HTERT RPE-1 (cell line): ENCODE measurements around the gene CST3.
"Not testable (repeated sequence)": the region's sequence is repeated elsewhere in the genome, so short reads cannot be mapped to it uniquely, and the experiment has no call there.

ENCODE experiments used
- in situ Hi-C: fragments of 300-500 bp; cut with MboI; formaldehyde crosslinking; loops from 4 replicates; pipeline ENCODE4 v1.14.3; 2020; ENCODE audit warnings: low sequenced_read_pairs

Gene CST3

DNA sequence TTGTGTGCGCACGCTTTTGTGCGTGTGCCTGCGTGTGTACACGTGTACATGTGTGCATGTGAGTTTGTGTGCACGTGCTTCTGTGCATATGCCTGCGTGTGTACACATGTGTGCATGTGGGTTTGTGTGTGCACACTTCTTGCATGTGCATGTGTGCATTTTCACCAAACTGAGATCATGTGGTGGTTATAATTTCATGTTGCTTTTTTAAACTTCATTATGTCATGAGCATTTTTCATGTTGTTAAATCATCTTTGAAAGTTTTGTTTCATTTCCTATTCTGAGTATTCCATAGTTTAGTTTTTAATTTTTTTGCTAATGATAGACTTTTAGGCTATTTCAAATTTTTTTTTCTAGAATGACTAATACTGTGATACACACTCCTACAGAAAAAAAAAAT lies 6.4 kb upstream of the CST3 start:
- in situ Hi-C loops = no loop called here

DNA sequence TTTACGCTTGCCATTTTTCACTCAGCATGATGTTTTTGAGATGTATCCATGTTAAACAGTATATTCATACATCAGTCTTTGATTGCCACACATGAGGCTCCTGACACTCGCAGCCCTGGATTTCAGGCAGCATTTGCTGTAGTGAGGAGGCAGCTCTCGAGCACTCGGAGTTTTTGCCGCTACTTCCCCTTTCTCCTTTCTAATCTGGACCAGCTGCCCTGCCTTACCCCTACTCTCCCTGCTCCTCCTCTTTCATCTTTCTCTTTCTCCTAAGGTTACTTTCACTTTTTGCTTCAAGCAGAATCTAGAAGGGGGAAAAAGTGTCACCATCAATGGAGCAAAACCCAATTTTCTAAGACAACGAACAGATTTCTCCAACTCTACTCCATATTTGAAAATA lies 5.9 kb upstream of the CST3 start:
- in situ Hi-C loops = no loop called here

DNA sequence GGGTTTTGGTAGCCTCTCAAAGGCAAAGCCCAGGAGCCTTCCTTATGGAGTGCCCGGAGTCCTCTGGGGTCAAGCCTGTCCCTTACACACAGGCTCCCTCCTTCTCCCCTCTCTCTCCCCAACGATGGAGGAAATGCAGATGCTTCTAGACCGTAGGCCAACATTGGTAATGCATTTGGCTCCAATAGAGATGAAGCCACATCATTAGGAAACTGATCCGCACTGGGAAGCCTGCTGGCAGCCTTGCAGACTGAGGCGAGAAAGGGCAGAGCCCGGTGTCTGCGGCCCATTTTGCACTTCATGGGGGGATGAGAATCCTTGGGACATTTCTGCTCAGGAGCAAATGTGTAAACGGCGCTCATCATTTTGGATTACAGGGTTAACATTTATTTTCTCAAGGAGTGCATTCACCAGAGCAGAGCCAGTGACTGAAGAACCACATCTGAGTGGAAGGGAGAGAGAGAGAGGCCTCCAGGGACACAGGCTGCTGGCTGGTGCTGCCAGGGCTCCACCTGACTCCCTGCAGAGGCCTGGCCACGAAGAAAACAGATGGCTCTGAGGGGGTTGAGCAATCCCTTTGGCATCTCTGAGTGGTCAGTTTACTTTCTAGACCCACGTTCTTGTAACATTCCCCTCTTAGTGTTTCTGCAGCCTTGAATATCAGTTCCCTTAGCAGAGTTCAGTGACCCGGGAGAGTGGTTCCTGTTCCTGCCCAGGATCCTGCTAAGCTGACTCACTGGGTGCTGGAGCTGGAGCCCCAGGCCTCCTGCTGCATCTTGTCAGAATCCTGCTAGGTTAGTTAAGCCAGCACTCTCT lies 4.4 kb upstream of the CST3 start:
- in situ Hi-C loops = no loop called here

DNA sequence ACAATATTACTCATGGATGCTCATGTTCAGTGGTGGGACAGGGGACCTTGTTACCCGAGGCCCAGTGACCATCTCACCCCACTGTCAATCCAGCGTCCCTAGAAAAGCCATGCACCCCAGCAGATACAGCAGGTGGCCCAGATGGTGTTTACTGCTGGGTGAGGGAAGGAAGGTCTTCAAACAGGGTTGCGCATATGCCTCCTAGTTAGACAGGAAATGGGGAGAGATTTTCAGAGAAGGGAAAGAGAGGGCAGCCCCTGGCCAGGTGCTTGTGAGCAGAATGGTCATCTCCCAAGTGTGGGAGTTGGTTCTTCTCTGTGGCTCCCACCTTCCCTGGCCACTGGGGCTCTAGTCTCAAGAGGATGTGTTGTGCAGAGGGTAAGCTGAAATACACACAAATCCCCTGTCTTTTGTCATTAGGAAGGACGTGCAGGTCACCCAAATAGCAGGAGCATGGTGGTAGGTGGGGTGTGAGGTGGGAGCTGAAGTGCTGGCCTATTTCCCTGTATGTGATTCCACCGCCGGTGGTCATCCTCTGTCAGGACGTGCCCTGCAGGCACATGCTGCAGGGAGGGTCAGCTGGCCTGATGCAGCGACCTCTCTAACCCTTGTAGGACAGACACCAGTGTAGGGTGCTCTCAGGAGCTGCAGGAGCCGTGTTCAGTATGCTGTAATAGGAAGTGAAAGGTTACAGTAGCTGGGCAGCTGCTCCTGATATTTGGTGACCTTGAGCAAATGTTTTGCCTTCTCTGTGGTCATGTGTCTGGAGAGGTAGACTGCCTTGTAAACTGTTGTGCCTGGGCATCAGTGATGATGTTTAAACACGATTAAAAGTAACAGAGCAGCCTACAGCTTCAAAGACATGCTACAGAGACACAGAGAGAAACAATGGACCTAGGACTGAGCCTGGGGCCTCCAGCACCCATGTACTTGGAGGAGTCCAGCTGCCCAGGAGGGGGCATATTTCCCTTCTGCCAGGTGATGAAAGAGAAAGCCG lies 3.2 kb upstream of the CST3 start:
- in situ Hi-C loops = no loop called here

DNA sequence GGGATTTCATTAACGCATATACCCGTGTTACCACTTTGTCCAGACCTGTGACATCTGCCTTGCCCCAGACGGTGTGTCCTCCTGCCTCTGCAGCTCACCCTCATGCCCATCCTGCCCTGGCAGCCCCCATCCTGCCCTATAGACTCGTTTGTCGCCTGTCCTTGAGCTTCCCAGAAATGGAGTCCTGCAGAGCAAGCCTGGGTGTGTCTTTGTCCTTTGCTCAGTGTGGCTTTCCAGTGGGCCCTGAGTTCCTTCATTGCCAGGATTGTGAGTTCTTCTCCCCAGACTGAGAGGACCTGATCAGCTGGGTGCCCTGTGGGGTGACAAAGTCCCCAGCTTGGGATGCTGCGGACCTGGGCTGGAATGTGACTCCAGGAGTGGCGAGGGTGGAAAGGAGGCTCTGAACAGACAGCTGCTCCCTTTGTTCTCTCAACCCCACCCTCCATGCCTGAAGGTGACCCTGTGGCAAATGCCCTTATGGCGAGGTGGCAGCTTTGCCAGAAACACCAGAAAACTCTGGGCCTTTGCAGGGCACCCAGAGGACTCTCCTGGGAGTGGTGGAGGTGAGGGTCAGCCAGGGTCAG lies 2.4 kb upstream of the CST3 start:
- in situ Hi-C loops = no loop called here

DNA sequence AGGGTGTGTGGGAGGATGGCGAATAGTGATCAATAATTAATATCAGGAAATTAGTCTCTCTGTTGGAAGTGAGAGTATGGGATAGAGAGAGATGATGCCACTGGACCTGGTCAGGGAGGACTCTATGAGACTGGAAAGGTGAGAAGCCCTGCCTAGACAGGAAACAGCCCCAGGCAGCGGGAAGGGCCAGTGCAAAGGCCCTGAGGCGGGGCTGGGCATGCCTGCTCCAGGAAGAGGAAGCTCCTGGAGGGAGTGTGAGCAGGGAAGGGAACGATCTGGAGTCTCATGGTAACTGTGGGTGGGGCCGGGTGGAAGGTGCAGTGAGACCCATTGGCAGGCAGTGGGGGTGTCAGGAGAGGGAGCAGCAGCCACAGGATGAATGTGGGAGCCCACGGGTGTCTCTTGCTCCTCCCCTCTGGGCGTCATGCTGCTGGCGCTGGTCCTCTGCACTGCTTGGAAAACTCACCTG lies 1.8 kb upstream of the CST3 start:
- in situ Hi-C loops = no loop called here

DNA sequence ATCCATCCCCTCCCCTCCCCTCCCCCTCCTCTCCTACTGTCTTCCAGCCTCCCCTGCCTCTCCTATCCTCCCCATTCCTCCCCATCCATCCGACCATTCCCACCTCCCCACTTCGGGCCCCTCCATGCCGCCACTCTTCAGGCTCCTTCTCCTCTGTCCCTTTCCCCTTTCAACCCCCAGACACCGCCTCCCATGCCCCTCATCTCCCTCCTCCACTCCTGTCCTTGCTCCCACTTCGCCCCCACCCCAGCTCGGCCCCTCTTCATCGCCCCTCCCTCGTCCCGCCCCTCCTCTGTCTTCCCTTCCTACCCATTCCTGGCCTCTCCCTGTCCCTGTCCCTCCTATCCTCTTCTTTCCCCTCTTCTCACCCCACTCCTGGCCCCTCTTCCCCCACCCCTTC lies 554 bp upstream of the CST3 start:
- in situ Hi-C loops = no loop called here

DNA sequence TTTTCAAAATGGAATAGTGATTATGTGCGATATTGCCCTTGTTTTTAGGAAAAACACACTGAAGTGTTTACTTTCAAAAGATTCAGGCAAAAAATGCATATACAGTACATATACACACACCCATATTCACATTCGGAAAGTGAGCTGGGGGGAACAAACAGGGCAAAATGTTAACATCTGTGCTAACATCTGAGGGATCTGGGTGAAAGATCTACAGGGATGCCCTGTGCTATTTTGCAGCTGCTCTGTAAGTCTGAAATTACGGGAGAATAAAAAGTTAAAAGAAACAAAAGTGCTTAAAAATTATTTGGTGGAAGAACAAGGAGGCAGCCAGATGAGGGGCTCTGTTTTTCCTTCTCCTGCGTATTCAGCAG lies 860 bp downstream of the CST3 start:
- in situ Hi-C loops = no loop called here

DNA sequence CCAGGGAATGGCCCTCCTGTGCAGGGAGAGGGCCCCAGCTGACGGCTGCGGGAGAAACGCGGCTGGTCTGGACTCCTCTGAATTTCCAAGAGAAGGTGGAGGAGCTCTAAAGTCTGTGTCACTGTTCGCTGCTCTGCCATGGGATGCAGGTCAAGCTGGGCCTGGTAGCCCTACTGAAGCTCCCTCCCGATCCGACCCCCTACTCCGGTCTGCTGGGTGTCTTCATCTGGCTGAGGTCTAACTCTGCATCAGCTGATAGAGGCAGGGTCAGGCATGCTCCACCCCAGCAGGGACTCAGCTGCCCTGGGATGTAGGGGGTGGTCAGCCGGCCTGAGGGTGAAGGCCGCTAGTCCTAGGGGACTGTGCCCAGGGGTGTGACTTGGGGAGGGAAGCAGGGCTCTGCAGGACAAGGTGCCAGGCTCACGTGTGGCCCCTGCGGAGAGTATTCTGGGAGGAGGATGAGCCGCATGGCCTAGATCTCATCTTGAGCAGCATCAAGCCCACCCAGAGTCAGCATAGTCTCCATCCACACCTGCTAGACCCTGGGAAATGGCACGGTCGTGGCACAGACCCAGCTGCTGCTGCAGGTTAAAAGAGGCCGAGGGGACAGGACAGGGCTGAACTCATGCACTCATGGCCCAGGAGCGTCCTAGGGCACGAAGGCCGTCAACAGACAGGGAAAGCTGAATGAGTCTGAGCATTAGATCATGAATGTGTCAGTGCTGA lies 1.4 kb downstream of the CST3 start:
- in situ Hi-C loops = no loop called here

DNA sequence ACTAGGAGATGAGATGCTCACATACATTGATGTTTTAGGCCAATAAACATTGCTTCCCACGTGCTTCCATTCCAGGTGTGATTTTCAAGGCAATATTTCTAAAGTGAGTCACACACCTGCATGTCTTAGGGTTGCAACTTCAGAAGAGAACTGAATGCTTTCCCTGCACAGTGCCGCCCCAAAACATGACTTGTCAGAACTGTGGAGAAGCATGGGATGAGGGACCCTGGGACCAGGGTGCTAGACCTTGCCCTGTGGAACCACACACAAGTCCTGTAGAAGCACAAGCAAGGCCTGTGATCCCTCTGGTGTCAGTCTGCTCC lies 2.0 kb downstream of the CST3 start:
- in situ Hi-C loops = not testable (repeated sequence)

DNA sequence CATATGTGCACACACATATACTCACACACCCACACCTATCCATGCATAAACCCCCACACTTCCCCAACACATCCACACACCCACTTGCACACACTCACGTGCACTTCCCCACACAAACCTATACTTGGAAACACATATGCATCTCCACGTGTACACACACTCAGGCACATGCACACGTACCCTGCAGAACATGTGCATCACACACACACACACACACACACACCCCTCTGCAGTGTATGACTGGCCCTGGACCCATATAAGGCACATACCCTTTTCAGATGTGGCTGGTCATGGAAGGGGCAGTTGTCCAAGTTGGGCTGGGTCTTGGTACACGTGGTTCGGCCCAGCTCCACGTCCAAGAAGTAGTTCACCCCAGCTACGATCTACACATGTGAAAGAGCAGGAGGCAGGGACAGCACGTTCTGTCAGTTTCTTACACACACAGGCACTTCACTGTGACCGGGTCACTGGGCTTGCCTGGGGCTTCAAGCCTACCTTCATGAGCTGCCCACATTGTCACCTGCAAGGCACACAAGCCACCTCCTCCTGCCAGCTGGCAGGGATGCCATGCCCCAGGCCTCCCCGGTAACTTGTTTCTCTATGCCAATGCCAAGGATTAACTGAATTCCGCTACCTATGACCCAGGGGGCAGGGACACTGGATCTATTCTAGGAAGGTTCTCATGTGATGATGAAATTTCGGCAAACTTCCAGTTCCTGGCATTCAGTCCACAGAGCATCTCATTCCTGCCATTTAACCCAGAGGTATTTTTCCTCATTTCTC lies 2.6 kb downstream of the CST3 start:
- in situ Hi-C loops = no loop called here

DNA sequence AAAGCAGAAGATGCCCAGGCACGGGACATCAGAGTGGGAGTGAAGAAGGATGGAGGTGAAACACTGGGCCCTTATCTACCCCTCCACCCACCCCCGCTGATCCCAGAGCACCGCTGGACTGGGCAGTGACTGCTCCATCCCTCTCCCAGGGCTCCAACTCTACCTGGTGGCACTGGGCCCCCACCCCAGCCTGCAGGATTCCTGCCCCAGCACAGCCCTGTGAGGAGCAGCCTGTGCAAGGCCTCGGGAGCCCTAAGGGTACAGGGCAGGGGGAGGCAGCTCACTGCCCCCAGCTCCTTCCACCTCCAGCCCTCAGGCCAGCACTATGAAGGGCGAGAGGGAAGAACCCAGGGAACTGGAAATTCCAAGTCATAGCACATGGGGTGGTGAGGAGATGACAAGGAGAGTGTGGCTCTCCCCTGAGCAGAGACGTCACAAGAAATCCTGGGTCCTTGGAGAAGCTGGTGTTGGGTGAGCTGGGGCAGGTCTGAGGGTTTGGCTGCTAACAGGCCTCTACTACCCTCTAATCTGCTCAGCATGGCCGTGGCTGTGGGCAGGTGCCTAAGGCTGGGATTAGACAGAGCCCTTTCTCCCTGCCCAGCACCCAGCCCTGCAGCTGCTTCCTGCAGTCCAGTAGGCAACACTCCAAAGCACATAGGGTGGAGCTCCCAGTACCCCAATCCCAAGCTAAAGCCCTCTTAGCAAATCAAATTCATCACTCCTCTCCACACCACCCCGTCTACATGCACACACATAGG lies 3.5 kb downstream of the CST3 start:
- in situ Hi-C loops = no loop called here

DNA sequence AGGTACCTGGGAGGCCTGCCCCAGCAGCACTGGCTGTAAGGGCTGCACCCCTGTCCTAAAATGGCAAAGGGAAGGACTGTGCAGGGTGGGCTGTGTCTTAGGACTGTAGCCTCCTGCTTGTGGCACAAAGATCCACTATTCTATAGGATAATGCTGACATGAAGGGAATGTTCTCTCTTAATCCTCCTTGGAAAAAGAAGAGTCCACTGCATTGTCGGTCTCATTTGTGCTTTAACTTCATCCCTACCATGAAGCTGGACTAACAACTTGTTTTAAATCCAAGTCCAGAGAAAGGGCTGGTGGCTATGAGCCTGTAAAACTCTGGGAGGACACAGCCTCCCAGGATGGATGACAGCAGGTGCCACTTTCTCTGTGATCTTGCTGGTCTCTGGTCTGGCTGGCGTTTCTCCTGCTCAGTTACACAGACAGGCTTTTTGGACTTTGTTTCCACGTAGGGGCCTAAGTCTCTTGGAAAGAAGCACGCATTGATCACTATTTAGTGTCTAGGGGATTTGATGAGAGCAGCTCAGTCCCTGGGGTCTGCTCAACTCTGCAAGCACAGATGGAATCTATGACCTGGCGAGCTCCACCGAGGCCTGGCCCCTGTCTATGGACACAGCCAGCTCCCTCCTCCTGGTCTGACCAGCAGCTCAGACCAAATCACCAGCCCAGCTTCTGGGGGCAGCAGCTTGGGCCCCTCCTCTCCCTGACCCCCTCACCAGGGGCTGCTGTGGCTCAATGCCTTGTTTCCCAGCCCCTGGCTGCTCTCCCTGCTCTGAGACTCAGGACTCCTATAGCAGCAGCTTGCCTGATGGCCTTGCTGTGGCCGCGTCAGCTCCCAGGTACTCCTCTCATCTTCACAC lies 4.8 kb downstream of the CST3 start:
- in situ Hi-C loops = no loop called here

DNA sequence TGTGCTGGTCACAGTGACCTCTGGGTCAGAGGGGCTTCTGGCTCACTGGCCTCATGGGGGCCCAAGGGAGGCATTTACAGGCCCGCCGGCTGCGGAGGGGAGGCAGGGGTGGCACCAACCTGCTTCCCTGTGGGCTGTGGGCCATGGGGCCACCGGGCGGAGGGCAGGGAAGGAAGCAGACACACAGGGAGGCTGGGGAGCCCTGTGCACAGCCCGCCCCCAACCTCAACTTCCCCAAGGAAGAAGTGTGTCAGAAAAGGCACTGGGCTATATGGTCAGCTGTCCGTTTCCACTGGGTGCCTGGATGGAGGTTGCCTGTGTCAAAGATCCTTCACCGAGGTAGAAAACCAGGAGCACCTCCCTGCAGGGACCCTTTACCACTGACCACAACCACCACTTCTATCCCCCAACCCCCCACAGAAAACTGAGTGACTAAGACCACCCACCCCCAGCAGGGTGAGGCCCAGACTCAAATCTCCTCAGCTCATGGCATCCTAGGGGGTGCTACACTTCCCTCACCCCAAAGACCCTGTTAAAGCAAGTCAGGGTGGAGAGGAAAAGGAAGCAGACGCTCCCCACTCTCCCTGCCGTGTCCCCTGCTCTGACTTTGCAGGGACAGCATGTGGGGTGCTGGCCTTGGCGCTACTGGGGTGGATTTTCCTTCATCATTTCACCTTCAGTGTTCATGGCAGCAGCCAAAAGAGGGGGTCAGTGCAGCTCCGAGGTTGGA lies 5.6 kb downstream of the CST3 start:
- in situ Hi-C loops = no loop called here

DNA sequence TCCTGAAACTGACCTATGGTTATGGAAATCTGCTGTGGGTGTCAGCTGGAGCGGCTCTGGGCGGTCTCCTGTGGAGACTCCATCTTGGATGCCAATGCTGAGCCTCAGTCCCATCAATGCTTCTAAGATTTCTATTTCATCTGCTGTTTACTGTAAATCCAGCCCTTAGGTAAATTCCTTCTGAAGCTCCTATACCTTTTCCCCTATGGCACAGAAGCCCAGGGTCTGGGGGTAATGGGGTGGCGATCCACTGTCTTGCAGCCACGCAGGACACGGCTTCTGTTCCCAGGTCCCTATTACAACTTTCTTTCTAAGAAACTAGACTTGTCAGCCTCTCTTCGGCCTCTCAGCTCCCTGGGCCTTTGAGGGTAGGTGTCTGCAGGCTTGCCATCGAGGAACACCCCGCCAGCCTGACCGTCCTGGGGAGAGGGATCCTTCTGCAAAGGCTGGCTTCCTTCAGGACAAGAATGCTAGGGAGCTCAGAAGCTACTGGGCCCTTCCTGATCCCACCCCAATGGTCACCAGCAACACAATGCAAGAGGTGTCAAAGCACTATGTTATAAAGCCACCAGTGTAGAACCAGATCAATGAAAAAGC lies 6.4 kb downstream of the CST3 start:
- in situ Hi-C loops = no loop called here

DNA sequence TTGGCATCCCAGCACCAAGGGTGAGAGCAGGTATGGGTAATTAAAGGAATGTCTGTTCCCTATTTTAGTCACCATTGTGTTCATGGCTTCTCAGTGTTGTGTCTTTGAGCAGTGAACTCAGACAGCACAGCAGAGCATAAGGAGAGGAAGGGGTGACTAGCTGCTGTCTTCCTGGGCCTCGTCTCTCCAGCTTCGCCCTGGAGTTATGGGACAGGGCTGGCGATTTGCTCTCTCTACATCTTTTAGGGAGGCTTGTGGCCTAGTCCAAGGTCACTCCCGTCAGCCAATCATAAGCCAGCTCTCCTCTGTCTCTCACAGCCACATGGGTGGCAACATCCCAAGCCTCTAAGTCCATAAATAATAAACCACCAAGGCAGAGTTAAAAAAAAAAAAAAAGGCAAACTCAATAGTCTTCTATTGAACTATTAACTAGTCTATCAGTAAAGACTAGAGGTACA lies 7.3 kb downstream of the CST3 start:
- in situ Hi-C loops = no loop called here
